Liver (tissue), 9 donors: ENCODE results near the gene TAS1R2. TPM values are rescaled to one million over a fixed set of nuclear protein-coding genes. Genes with fewer than 3 reads are reported as not detected.

Source experiments
- DNase-seq: peaks from one replicate; pipeline ENCODE4 v3.0.0-alpha.2; 2017; ENCODE audit warnings: low spot score
- H3K27ac ChIP-seq, 2 donors: one replicate each; pipeline ENCODE4 v1.7.0; 2013; ENCODE audit warnings: inconsistent platforms in 2 of 2, low read length in 2 of 2, control low read depth in 1 of 2, low read depth in 1 of 2, mild to moderate bottlenecking in 1 of 2
- H3K27me3 ChIP-seq, 4 donors: one replicate each; pipeline versions ENCODE4 v1.6.1 to v1.7.0; 2013; ENCODE audit warnings: low read length in 3 of 4, inconsistent platforms in 1 of 4, mild to moderate bottlenecking in 1 of 4, moderate library complexity in 1 of 4; ENCODE audit not compliant: control insufficient read depth in 4 of 4, insufficient read depth in 4 of 4
- H3K36me3 ChIP-seq, 4 donors: one replicate each; pipeline versions ENCODE4 v1.6.1 to v1.7.0; 2013; ENCODE audit warnings: low read length in 3 of 4, mild to moderate bottlenecking in 3 of 4, low read depth in 1 of 4, moderate library complexity in 1 of 4; ENCODE audit not compliant: control insufficient read depth in 4 of 4, insufficient read depth in 3 of 4
- H3K4me1 ChIP-seq, 4 donors: one replicate each; pipeline versions ENCODE4 v1.6.1 to v1.7.0; 2013; ENCODE audit warnings: low read length in 3 of 4, mild to moderate bottlenecking in 3 of 4, moderate library complexity in 1 of 4; ENCODE audit not compliant: control insufficient read depth in 4 of 4, insufficient read depth in 4 of 4
- H3K4me3 ChIP-seq, 3 donors: one replicate each; pipeline versions ENCODE4 v1.6.1 to v1.7.0; 2013; ENCODE audit warnings: low read length in 3 of 3, control low read depth in 1 of 3, low read depth in 1 of 3, mild to moderate bottlenecking in 1 of 3
- H3K9ac ChIP-seq, 2 donors: one replicate each; pipeline ENCODE4 v1.7.0; 2013; ENCODE audit warnings: low read length in 2 of 2, mild to moderate bottlenecking in 2 of 2, moderate library complexity in 2 of 2, control low read depth in 1 of 2, low read depth in 1 of 2
- H3K9me3 ChIP-seq, 4 donors: one replicate each; pipeline versions ENCODE4 v1.6.1 to v1.7.0; 2013; ENCODE audit warnings: low read length in 3 of 4; ENCODE audit not compliant: control insufficient read depth in 4 of 4
- ATF3 ChIP-seq: IDR thresholded peaks from 2 replicates; pipeline ENCODE4 v1.6.1; 2016; ENCODE audit warnings: antibody characterized with exemption
- EGR1 ChIP-seq, 2 donors: IDR thresholded peaks; 2 replicates each; pipeline ENCODE4 v1.6.1; 2016 to 2018; ENCODE audit warnings: antibody characterized with exemption in 2 of 2, low read depth in 2 of 2
- GABPA ChIP-seq, 2 donors: IDR thresholded peaks in 1 of 2; conservative IDR thresholded peaks in 1 of 2; 2 replicates each; pipeline ENCODE4 v1.6.1; 2016; ENCODE audit warnings: antibody characterized with exemption in 2 of 2, mild to moderate bottlenecking in 1 of 2, moderate library complexity in 1 of 2
- JUND ChIP-seq, 2 donors: IDR thresholded peaks; 2 replicates each; pipeline ENCODE4 v1.6.1; 2016; ENCODE audit warnings: antibody characterized with exemption in 2 of 2
- MAX ChIP-seq: IDR thresholded peaks from 2 replicates; pipeline ENCODE4 v1.6.1; 2016; ENCODE audit warnings: antibody characterized with exemption
- NR2F2 ChIP-seq: IDR thresholded peaks from 2 replicates; pipeline ENCODE4 v1.6.1; 2016; ENCODE audit warnings: antibody characterized with exemption
- RAD21 ChIP-seq, 2 donors: IDR thresholded peaks; 2 replicates each; pipeline ENCODE4 v1.6.1; 2016; ENCODE audit warnings: antibody characterized with exemption in 2 of 2, mild to moderate bottlenecking in 2 of 2
- REST ChIP-seq: IDR thresholded peaks from 2 replicates; pipeline ENCODE4 v1.6.1; 2016; ENCODE audit warnings: antibody characterized with exemption, mild to moderate bottlenecking
- RXRA ChIP-seq, 2 donors: IDR thresholded peaks; 2 replicates each; pipeline ENCODE4 v1.6.1; 2017 to 2018; ENCODE audit warnings: antibody characterized with exemption in 2 of 2, mild to moderate bottlenecking in 1 of 2
- SP1 ChIP-seq: IDR thresholded peaks from 2 replicates; pipeline ENCODE4 v1.6.1; 2018; ENCODE audit warnings: antibody characterized with exemption, mild to moderate bottlenecking
- YY1 ChIP-seq: IDR thresholded peaks from 2 replicates; pipeline ENCODE4 v1.6.1; 2016; ENCODE audit warnings: antibody characterized with exemption, mild to moderate bottlenecking
- ZBTB33 ChIP-seq: IDR thresholded peaks from 2 replicates; pipeline ENCODE4 v1.6.1; 2016; ENCODE audit warnings: antibody characterized with exemption
- WGBS: extraction: QIAGEN DNeasy Blood & Tissue Kit; methylation state at CpG from one replicate; pipeline ENCODE4 v1.1.7; 2013; 5-methylcytosine and 5-hydroxymethylcytosine counted together
- polyA plus RNA-seq, 2 donors: library from polyadenylated mRNA; stranded (reverse) in 1 of 2; unstranded in 1 of 2; fragments of 200-250 nt in 1 of 2; fragments of >200 nt in 1 of 2; fragmentation: Nextera tagmentation in 1 of 2; extraction: Ambion mirVana in 1 of 2; gene quantifications; one replicate each; pipeline versions ENCODE4 v1.2.1 to v1.2.3, GENCODE V29; 2013 to 2015
- total RNA-seq, 2 donors: library from RNA; depleted of rRNA; stranded (reverse); fragments of >200 nt; gene quantifications; one replicate each; pipeline ENCODE4 v1.2.3, GENCODE V29; 2014
- donor health status: healthy.
- donor health status: healthy.
- donor health status: healthy.
- donor health status: healthy.
- donor health status: healthy.

Gene TAS1R2
- total and polyA plus RNA-seq, 4 donors: not detected

- Histone ChIP-seq H3K9me3 (no peaks in the 10 kb centered on the region), H3K27ac (no peak overlapping the region), H3K36me3 (peaks cover 25 to 81% (median 40%) of the 10 kb centered on the region in 4 donors), H3K27me3 (no peaks in the 10 kb centered on the region), H3K9ac (no peak overlapping the region), H3K4me3 (no peak overlapping the region), H3K4me1 (no peaks in the 10 kb centered on the region)
- DNase-seq: no peak
- TF ChIP-seq MAX: no peak
- no peak for TF ChIP-seq REST
- no peak for TF ChIP-seq ATF3
- WGBS: 97% methylated on average over 2 of the region's 2 CpGs
Observed at GRCh38 chr1:18881164-18881563, 21.7 kb upstream of the TAS1R2 start.

GRCh38 chr1:18880585-18880984 is 21.1 kb upstream of the TAS1R2 start:
- TF ChIP-seq RAD21 (IDR thresholded peaks at IDR 0.05) (no peak), EGR1 (IDR thresholded peaks at IDR 0.05; ENCODE audit: low read depth in 2 of 2) (no peak), REST (no peak), SP1 (no peak), GABPA (IDR thresholded peaks at IDR 0.05 in 1 of 2, conservative IDR thresholded peaks at IDR 0.05 in 1 of 2) (no peak), NR2F2 (no peak), RXRA (IDR thresholded peaks at IDR 0.05) (no peak), ZBTB33 (no peak), ATF3 (no peak), JUND (IDR thresholded peaks at IDR 0.05) (no peak), YY1 (no peak)
- H3K27me3 ChIP-seq: no peaks in the 10 kb centered on the region
- WGBS: 90% methylated on average over 1 of the region's 1 CpG

More at GRCh38 chr1:18880585-18880984, 21.1 kb upstream of the TAS1R2 start:
- Histone ChIP-seq H3K9ac (no peak overlapping the region), H3K9me3 (no peaks in the 10 kb centered on the region), H3K27ac (no peak overlapping the region), H3K4me1 (no peaks in the 10 kb centered on the region), H3K36me3 (peaks cover 25 to 81% (median 41%) of the 10 kb centered on the region in 4 donors), H3K4me3 (no peak overlapping the region)
- no peak for DNase-seq
